Activated CD4-positive, alpha-beta memory T cell treated with anti-CD3 and anti-CD28 coated beads for 36 hours (primary cell): Measurements from ENCODE around the gene POLD2. TPM values are rescaled to one million over a fixed set of nuclear protein-coding genes. Genes with fewer than 3 reads are reported as not detected.

Experiments used
- CTCF ChIA-PET: fragments of 350-600 bp; sonication (Branson Sonifier 250); formaldehyde crosslinking; loops from one replicate; lab custom pipeline; 2021; ENCODE audit warnings: antibody characterized with exemption, inconsistent platforms; lab: Charles Lee
- POLR2A ChIA-PET: fragments of 350-600 bp; sonication (Branson Sonifier 250); formaldehyde crosslinking; loops from one replicate; lab custom pipeline; 2021; ENCODE audit warnings: antibody characterized with exemption; lab: Charles Lee
- DNase-seq: peaks from one replicate; pipeline ENCODE4 v3.0.0-alpha.2; 2020
- H3K27ac Mint-ChIP-seq: one replicate; pipeline ENCODE4 v1.8.0; 2021; ENCODE audit warnings: mixed read lengths
- H3K27me3 Mint-ChIP-seq: one replicate; pipeline ENCODE4 v1.8.0; 2021; ENCODE audit warnings: mixed read lengths
- H3K36me3 Mint-ChIP-seq: one replicate; pipeline ENCODE4 v1.8.0; 2021; ENCODE audit warnings: mixed read lengths
- H3K4me1 Mint-ChIP-seq: one replicate; pipeline ENCODE4 v1.8.0; 2021; ENCODE audit warnings: low read depth, mixed read lengths
- H3K4me3 Mint-ChIP-seq: one replicate; pipeline ENCODE4 v1.8.0; 2021; ENCODE audit warnings: mild to moderate bottlenecking, mixed read lengths
- H3K9me3 Mint-ChIP-seq: one replicate; pipeline ENCODE4 v1.8.0; 2021; ENCODE audit warnings: mixed read lengths
- intact Hi-C: fragments of 100-400 bp; cut with micrococcal nuclease; formaldehyde crosslinking; loops from one replicate; pipeline ENCODE4 v1.15.1; 2023
- total RNA-seq, 2 experiments: library from RNA; stranded (reverse); gene quantifications; one replicate each; pipeline ENCODE4 v1.2.3, GENCODE V29; 2021

The POLD2 gene
- total RNA-seq, 2 experiments from 2014 or later = 189 to 212 TPM

- Mint-ChIP-seq H3K9me3 (no peaks in the 10 kb centered on the region), H3K27me3 (no peaks in the 10 kb centered on the region), H3K4me3 (no peak overlapping the region), H3K36me3 (no peaks in the 10 kb centered on the region), H3K4me1 (no peaks in the 10 kb centered on the region), H3K27ac (no peak overlapping the region)
- CTCF ChIA-PET = no interaction called here
- no peak for DNase-seq
- POLR2A ChIA-PET = no interaction called here
- intact Hi-C loops = no loop called here
These were observed 34.9 kb upstream of the POLD2 start for GRCh38 chr7:44158096-44158872.

- ChIA-PET CTCF (no interaction called here), POLR2A (no interaction called here)
- H3K27ac Mint-ChIP-seq = no peak overlapping the region
- intact Hi-C loops = no loop called here
- no peaks in the 10 kb centered on the region for H3K4me1 Mint-ChIP-seq
- H3K9me3 Mint-ChIP-seq = no peaks in the 10 kb centered on the region
- no peaks in the 10 kb centered on the region for H3K27me3 Mint-ChIP-seq
- H3K36me3 Mint-ChIP-seq = no peaks in the 10 kb centered on the region
- H3K4me3 Mint-ChIP-seq = no peak overlapping the region
- DNase-seq = no peak
These were observed 34.0 kb upstream of the POLD2 start for GRCh38 chr7:44157116-44158080.

GRCh38 chr7:44156453-44157010 is 33.2 kb upstream of the POLD2 start:
- Mint-ChIP-seq H3K27me3 (no peaks in the 10 kb centered on the region), H3K27ac (no peak overlapping the region), H3K36me3 (no peaks in the 10 kb centered on the region), H3K4me3 (no peak overlapping the region), H3K4me1 (no peaks in the 10 kb centered on the region), H3K9me3 (no peaks in the 10 kb centered on the region)
- intact Hi-C loops = no loop called here
- DNase-seq = no peak
- ChIA-PET POLR2A (no interaction called here), CTCF (no interaction called here)

- CTCF ChIA-PET = no interaction called here
- Mint-ChIP-seq H3K9me3 (no peaks in the 10 kb centered on the region), H3K4me3 (no peak overlapping the region), H3K4me1 (no peaks in the 10 kb centered on the region), H3K27ac (no peak overlapping the region), H3K27me3 (no peaks in the 10 kb centered on the region), H3K36me3 (no peaks in the 10 kb centered on the region)
- no peak for DNase-seq
- POLR2A ChIA-PET = no interaction called here
- intact Hi-C loops = no loop called here
These were observed 32.1 kb upstream of the POLD2 start for GRCh38 chr7:44155191-44156185.

GRCh38 chr7:44154703-44155102 is 31.4 kb upstream of the POLD2 start:
- ChIA-PET CTCF (interaction anchor here (1.0 kb wide), 1 partner anchor 74 kb away, joined by 3 read pairs; no protein-coding TSS in a partner anchor), POLR2A (no interaction called here)
- intact Hi-C loops = no loop called here
- H3K4me1 Mint-ChIP-seq = no peaks in the 10 kb centered on the region
- H3K4me3 Mint-ChIP-seq = no peak overlapping the region
- DNase-seq = no peak
- H3K9me3 Mint-ChIP-seq = no peaks in the 10 kb centered on the region
- no peak overlapping the region for H3K27ac Mint-ChIP-seq
- H3K36me3 Mint-ChIP-seq = no peaks in the 10 kb centered on the region
- H3K27me3 Mint-ChIP-seq = no peaks in the 10 kb centered on the region

- H3K9me3 Mint-ChIP-seq = no peaks in the 10 kb centered on the region
- no peak for DNase-seq
- ChIA-PET POLR2A (no interaction called here), CTCF (interaction anchor here (1.0 kb wide), 1 partner anchor 73 kb away, joined by 3 read pairs; no protein-coding TSS in a partner anchor)
- no peaks in the 10 kb centered on the region for H3K36me3 Mint-ChIP-seq
- H3K27me3 Mint-ChIP-seq = no peaks in the 10 kb centered on the region
- H3K4me1 Mint-ChIP-seq = no peaks in the 10 kb centered on the region
- intact Hi-C loops = no loop called here
- no peak overlapping the region for H3K27ac Mint-ChIP-seq
- H3K4me3 Mint-ChIP-seq = no peak overlapping the region
These were observed 30.6 kb upstream of the POLD2 start for GRCh38 chr7:44153948-44154335.

GRCh38 chr7:44152971-44153947 is 29.9 kb upstream of the POLD2 start:
- ChIA-PET CTCF (no interaction called here), POLR2A (no interaction called here)
- no peak for DNase-seq
- no peak overlapping the region for H3K4me3 Mint-ChIP-seq
- no peaks in the 10 kb centered on the region for H3K9me3 Mint-ChIP-seq
- H3K4me1 Mint-ChIP-seq = no peaks in the 10 kb centered on the region
- intact Hi-C loops = no loop called here
- H3K27me3 Mint-ChIP-seq = no peaks in the 10 kb centered on the region
- no peaks in the 10 kb centered on the region for H3K36me3 Mint-ChIP-seq
- no peak overlapping the region for H3K27ac Mint-ChIP-seq

- Mint-ChIP-seq H3K27ac (no peak overlapping the region), H3K4me1 (no peaks in the 10 kb centered on the region), H3K36me3 (no peaks in the 10 kb centered on the region), H3K4me3 (no peak overlapping the region), H3K27me3 (no peaks in the 10 kb centered on the region), H3K9me3 (no peaks in the 10 kb centered on the region)
- DNase-seq = no peak
- ChIA-PET CTCF (no interaction called here), POLR2A (no interaction called here)
- intact Hi-C loops = no loop called here
These were observed 28.6 kb upstream of the POLD2 start for GRCh38 chr7:44151956-44152355.

- Mint-ChIP-seq H3K36me3 (no peaks in the 10 kb centered on the region), H3K4me1 (no peaks in the 10 kb centered on the region), H3K9me3 (no peaks in the 10 kb centered on the region), H3K4me3 (no peak overlapping the region), H3K27me3 (no peaks in the 10 kb centered on the region), H3K27ac (no peak overlapping the region)
- DNase-seq = no peak
- CTCF ChIA-PET = no interaction called here
- intact Hi-C loops = no loop called here
- POLR2A ChIA-PET = no interaction called here
These were observed 27.9 kb upstream of the POLD2 start for GRCh38 chr7:44150966-44151941.

- DNase-seq = no peak
- H3K27ac Mint-ChIP-seq = no peak overlapping the region
- ChIA-PET CTCF (no interaction called here), POLR2A (no interaction called here)
- H3K4me1 Mint-ChIP-seq = peaks cover under 1% of the 10 kb centered on the region
- H3K36me3 Mint-ChIP-seq = no peaks in the 10 kb centered on the region
- H3K4me3 Mint-ChIP-seq = no peak overlapping the region
- no peaks in the 10 kb centered on the region for H3K27me3 Mint-ChIP-seq
- H3K9me3 Mint-ChIP-seq = no peaks in the 10 kb centered on the region
- intact Hi-C loops = no loop called here
These were observed 27.1 kb upstream of the POLD2 start for GRCh38 chr7:44150466-44150832.
